Osteoblast (primary cell): Measurements from ENCODE around the gene SAG. TPM values are rescaled to one million over a fixed set of nuclear protein-coding genes. Genes with fewer than 3 reads are reported as not detected.

ENCODE experiments used
- DNase-seq: peaks from one replicate; pipeline ENCODE4 v3.0.0; 2011; ENCODE audit warnings: low spot score, mixed read lengths; ENCODE audit not compliant: insufficient read length; ENCODE audit errors: missing footprints
- H2AFZ ChIP-seq: 2 replicates; pipeline ENCODE4 v1.6.0; 2011; ENCODE audit warnings: mild to moderate bottlenecking, low read length
- H3K27ac ChIP-seq: 2 replicates; pipeline ENCODE4 v1.5.1; 2011; ENCODE audit warnings: mild to moderate bottlenecking, low read depth, low read length, moderate library complexity
- H3K27me3 ChIP-seq: 2 replicates; pipeline ENCODE4 v1.6.0; 2012; ENCODE audit warnings: mild to moderate bottlenecking, control low read depth, inconsistent platforms, low read length, moderate library complexity; ENCODE audit not compliant: insufficient read depth
- H3K36me3 ChIP-seq: 2 replicates; pipeline ENCODE4 v1.5.1; 2011; ENCODE audit warnings: mild to moderate bottlenecking, low read length, control low read depth, moderate library complexity; ENCODE audit not compliant: insufficient read depth
- H3K4me1 ChIP-seq: 2 replicates; pipeline ENCODE4 v1.5.1; 2011; ENCODE audit warnings: mild to moderate bottlenecking, low read length, control low read depth, moderate library complexity; ENCODE audit not compliant: insufficient read depth
- H3K4me2 ChIP-seq: 2 replicates; pipeline ENCODE4 v1.6.0; 2011; ENCODE audit warnings: mild to moderate bottlenecking, low read length; ENCODE audit not compliant: insufficient read depth
- H3K4me3 ChIP-seq: fragments of 200-600 bp; sonication (generic); 3 replicates; pipeline ENCODE4 v1.5.1; 2012; ENCODE audit warnings: mild to moderate bottlenecking, low read length, inconsistent platforms; ENCODE audit not compliant: insufficient read depth
- H3K79me2 ChIP-seq: 2 replicates; pipeline ENCODE4 v1.6.0; 2012; ENCODE audit warnings: mild to moderate bottlenecking, low read length, control low read depth, inconsistent platforms; ENCODE audit not compliant: insufficient read depth
- H3K9me3 ChIP-seq: 2 replicates; pipeline ENCODE4 v1.5.1; 2011; ENCODE audit warnings: low read depth, low read length, control low read depth
- H4K20me1 ChIP-seq: 2 replicates; pipeline ENCODE4 v1.6.0; 2012; ENCODE audit warnings: mild to moderate bottlenecking, low read length, control low read depth; ENCODE audit not compliant: insufficient read depth
- total RNA-seq: library from RNA; depleted of rRNA; stranded (reverse); fragments of >200 nt; gene quantifications from 2 replicates; pipeline ENCODE4 v1.2.3, GENCODE V29; 2012
- TF ChIP-seq, protein P1 (sequence below): IDR thresholded peaks from 2 replicates; pipeline ENCODE4 v1.5.1; 2011; ENCODE audit warnings: mild to moderate bottlenecking, low read depth, low read length, moderate library complexity; ENCODE audit errors: extremely low read depth

The SAG gene
- total RNA-seq, 1 donor, result not detected

DNA sequence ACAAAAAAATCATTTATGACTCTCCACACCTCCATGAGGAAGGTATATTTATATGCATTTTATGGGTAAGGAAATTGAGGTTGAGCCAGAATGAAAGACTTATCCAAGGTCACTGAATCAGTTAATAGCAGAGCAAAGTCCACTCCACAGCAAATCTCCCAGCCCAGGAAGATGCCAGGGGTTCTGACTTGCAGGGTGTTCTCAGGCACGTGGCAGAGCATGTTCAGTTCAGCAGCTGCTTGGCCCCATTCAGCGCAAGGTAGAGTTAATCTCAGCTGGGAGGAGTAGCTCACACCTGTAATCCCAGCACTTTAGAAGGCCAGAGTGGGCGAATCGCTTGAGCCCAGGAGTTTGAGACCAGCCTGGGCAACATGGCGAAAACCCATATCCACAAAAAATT is 28.9 kb downstream of the SAG start:
- peak; percentile 59 for DNase-seq
- H3K4me2 ChIP-seq, result no peak overlapping the region
- H2AFZ ChIP-seq, result no peak overlapping the region
- no peak overlapping the region for H3K4me3 ChIP-seq
- H4K20me1 ChIP-seq, result no peaks in the 10 kb centered on the region
- H3K79me2 ChIP-seq, result no peaks in the 10 kb centered on the region
- TF ChIP-seq, protein P1, sequence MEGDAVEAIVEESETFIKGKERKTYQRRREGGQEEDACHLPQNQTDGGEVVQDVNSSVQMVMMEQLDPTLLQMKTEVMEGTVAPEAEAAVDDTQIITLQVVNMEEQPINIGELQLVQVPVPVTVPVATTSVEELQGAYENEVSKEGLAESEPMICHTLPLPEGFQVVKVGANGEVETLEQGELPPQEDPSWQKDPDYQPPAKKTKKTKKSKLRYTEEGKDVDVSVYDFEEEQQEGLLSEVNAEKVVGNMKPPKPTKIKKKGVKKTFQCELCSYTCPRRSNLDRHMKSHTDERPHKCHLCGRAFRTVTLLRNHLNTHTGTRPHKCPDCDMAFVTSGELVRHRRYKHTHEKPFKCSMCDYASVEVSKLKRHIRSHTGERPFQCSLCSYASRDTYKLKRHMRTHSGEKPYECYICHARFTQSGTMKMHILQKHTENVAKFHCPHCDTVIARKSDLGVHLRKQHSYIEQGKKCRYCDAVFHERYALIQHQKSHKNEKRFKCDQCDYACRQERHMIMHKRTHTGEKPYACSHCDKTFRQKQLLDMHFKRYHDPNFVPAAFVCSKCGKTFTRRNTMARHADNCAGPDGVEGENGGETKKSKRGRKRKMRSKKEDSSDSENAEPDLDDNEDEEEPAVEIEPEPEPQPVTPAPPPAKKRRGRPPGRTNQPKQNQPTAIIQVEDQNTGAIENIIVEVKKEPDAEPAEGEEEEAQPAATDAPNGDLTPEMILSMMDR, result no peak
- no peaks in the 10 kb centered on the region for H3K36me3 ChIP-seq
- peaks cover 23% of the 10 kb centered on the region for H3K27me3 ChIP-seq
- H3K27ac ChIP-seq, result no peak overlapping the region
- H3K4me1 ChIP-seq, result no peaks in the 10 kb centered on the region
- no peaks in the 10 kb centered on the region for H3K9me3 ChIP-seq

DNA sequence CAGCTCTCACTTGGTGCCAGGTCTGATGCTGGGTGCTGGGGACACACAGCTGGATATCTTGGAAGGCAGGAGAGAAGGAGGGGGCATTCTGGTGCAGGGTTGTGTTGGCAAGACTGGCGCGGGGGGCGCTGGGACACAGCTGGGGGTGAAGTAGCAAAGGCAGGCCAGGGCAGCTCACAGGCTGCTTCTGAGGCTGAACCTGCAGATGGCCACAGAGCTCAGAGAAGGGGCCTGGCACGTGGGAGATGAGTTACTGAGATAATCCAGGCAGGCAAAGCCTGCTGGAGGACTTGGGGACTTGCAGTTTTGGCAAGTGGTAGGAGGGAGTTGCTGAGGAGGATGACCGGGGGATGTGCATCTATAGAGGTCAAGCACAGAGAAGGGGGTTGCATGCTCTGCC is 30.4 kb downstream of the SAG start:
- Histone ChIP-seq H2AFZ (no peak overlapping the region), H3K27me3 (peaks cover 23% of the 10 kb centered on the region), H3K79me2 (no peaks in the 10 kb centered on the region), H3K36me3 (no peaks in the 10 kb centered on the region), H3K9me3 (no peaks in the 10 kb centered on the region), H3K4me3 (no peak overlapping the region), H4K20me1 (no peaks in the 10 kb centered on the region), H3K4me1 (no peaks in the 10 kb centered on the region), H3K27ac (no peak overlapping the region), H3K4me2 (no peak overlapping the region)
- DNase-seq, result no peak
- TF ChIP-seq, protein P1, result no peak

DNA sequence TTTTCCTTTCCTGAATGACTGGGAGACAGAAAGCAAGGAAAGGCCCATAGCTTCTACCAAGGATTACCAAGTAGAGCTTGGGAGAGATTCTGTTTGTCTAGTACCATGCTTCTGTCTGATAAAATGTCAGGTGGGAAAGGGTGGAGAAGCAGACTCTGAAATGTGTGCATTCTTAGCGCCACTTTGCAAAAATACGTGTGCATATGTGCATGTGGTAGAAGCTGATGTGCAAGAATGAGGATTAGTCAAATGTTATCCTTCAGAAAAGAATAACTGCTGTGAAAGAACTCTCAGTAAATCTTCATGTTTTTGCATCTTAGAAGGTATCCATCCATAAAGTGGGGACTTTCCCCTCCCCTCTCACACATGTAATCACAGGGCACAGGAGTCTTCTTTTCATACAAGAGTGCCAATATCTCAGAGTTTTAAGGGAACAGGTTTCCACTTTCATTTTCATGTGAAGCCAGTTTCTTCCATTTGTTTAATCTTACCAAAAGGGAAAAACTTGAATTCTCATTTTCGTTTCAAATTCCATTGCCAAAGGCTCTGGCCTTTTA is 31.3 kb downstream of the SAG start:
- Histone ChIP-seq H3K27me3 (peaks cover 20% of the 10 kb centered on the region), H3K4me1 (no peaks in the 10 kb centered on the region), H4K20me1 (no peaks in the 10 kb centered on the region), H3K4me2 (no peak overlapping the region), H3K36me3 (no peaks in the 10 kb centered on the region), H3K4me3 (no peak overlapping the region), H3K9me3 (no peaks in the 10 kb centered on the region), H3K27ac (no peak overlapping the region), H3K79me2 (no peaks in the 10 kb centered on the region), H2AFZ (no peak overlapping the region)
- TF ChIP-seq, protein P1, result no peak
- DNase-seq, result no peak

DNA sequence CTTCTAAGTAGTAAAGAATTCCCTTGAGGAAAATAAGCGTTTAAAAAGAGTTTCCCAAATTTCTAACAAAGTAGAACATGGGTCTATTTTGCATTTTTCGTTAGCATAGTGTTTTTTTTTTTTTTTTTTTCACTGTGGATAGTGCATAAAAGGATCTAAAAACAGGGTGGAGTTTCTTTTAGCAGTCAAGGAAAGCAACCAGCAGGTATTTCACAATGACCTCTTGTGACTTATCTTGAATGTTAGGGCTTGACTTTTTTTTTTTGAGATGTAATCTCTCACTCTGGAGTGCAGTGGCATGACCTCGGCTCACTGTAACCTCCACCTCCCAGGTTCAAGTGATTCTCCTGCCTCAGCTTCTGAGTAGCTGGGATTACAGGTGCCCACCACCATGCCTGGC is 31.8 kb downstream of the SAG start:
- H3K27me3 ChIP-seq, result peaks cover 15% of the 10 kb centered on the region
- H3K36me3 ChIP-seq, result no peaks in the 10 kb centered on the region
- no peak overlapping the region for H3K27ac ChIP-seq
- no peaks in the 10 kb centered on the region for H3K4me1 ChIP-seq
- DNase-seq, result no peak
- H4K20me1 ChIP-seq, result no peaks in the 10 kb centered on the region
- no peak overlapping the region for H3K4me3 ChIP-seq
- H3K4me2 ChIP-seq, result no peak overlapping the region
- TF ChIP-seq, protein P1, result no peak
- H2AFZ ChIP-seq, result no peak overlapping the region
- H3K79me2 ChIP-seq, result no peaks in the 10 kb centered on the region
- no peaks in the 10 kb centered on the region for H3K9me3 ChIP-seq
